Stimulated activated CD4-positive, alpha-beta T cell treated with anti-CD3 and anti-CD28 coated beads, Interleukin-1b, Interleukin-23, amount 100 ng/mL, for 48 hours (primary cell): ENCODE data around the gene SEMA3C.

ENCODE experiments used
- DNase-seq: peaks from one replicate; pipeline ENCODE4 v3.0.0-alpha.2; 2020

Gene SEMA3C

GRCh38 chr7:80847027-80847426, 71.8 kb downstream of the SEMA3C start:
- DNase-seq: no peak

- DNase-seq: no peak
These were observed 73.9 kb downstream of the SEMA3C start for GRCh38 chr7:80844916-80845315.

- DNase-seq: no peak
These were observed 75.7 kb downstream of the SEMA3C start for GRCh38 chr7:80843018-80843677.

GRCh38 chr7:80842022-80842790, 76.6 kb downstream of the SEMA3C start:
- no peak for DNase-seq

GRCh38 chr7:80841423-80841955, 77.4 kb downstream of the SEMA3C start:
- no peak for DNase-seq

- no peak for DNase-seq
These were observed 78.2 kb downstream of the SEMA3C start for GRCh38 chr7:80840681-80841080.

- DNase-seq: no peak
These were observed 79.0 kb downstream of the SEMA3C start for GRCh38 chr7:80839855-80840254.

GRCh38 chr7:80838643-80839042, 80.2 kb downstream of the SEMA3C start:
- DNase-seq: no peak

GRCh38 chr7:80837345-80837744, 81.5 kb downstream of the SEMA3C start:
- DNase-seq: no peak

- DNase-seq: no peak
These were observed 83.6 kb downstream of the SEMA3C start for GRCh38 chr7:80835251-80835650.

GRCh38 chr7:80833289-80834268, 85.3 kb downstream of the SEMA3C start:
- DNase-seq: no peak

GRCh38 chr7:80832006-80832405, 86.8 kb downstream of the SEMA3C start:
- DNase-seq: no peak

- DNase-seq: no peak
These were observed 88.1 kb downstream of the SEMA3C start for GRCh38 chr7:80830584-80831285.

GRCh38 chr7:80830010-80830409, 88.8 kb downstream of the SEMA3C start:
- no peak for DNase-seq

GRCh38 chr7:80829527-80829926, 89.3 kb downstream of the SEMA3C start:
- no peak for DNase-seq

- no peak for DNase-seq
These were observed 91.6 kb downstream of the SEMA3C start for GRCh38 chr7:80827239-80827633.

- no peak for DNase-seq
These were observed 92.2 kb downstream of the SEMA3C start for GRCh38 chr7:80826520-80827238.

- DNase-seq: no peak
These were observed 93.4 kb downstream of the SEMA3C start for GRCh38 chr7:80825499-80825898.

GRCh38 chr7:80824253-80824652, 94.6 kb downstream of the SEMA3C start:
- no peak for DNase-seq

GRCh38 chr7:80823057-80823456, 95.8 kb downstream of the SEMA3C start:
- DNase-seq: no peak

GRCh38 chr7:80821771-80822319, 97.0 kb downstream of the SEMA3C start:
- no peak for DNase-seq
